Calu3 (cell line): Measurements from ENCODE around the gene LHCGR. TPM values are rescaled to one million over a fixed set of nuclear protein-coding genes. Genes with fewer than 3 reads are reported as not detected.
A peak's percentile ranks its signal among the peaks of the same experiment; 100 is the strongest.

ENCODE experiments used
- BruUV-seq: library from RNA; stranded (reverse); fragments of 400-500 nt; replicated peaks from 2 replicates; lab custom pipeline; 2021; lab: Mats Ljungman, UMichigan
- CTCF ChIA-PET: fragments of 300-600 bp; sonication (Branson Sonifier 250); formaldehyde crosslinking; loops from one replicate; lab custom pipeline; 2022; ENCODE audit warnings: antibody characterized with exemption; lab: Charles Lee
- DNase-seq: peaks from one replicate; pipeline ENCODE4 v3.0.0; 2022
- H3K27ac Mint-ChIP-seq: one replicate; pipeline ENCODE4 v1.8.0; 2022; ENCODE audit warnings: mixed read lengths; ENCODE audit not compliant: unreplicated experiment
- H3K27me3 Mint-ChIP-seq: one replicate; pipeline ENCODE4 v1.8.0; 2022; ENCODE audit warnings: mixed read lengths; ENCODE audit not compliant: unreplicated experiment
- H3K36me3 Mint-ChIP-seq: one replicate; pipeline ENCODE4 v1.8.0; 2022; ENCODE audit warnings: mild to moderate bottlenecking, moderate library complexity, mixed read lengths; ENCODE audit not compliant: insufficient read depth, unreplicated experiment
- H3K4me1 Mint-ChIP-seq: one replicate; pipeline ENCODE4 v1.8.0; 2022; ENCODE audit warnings: mild to moderate bottlenecking, low read depth, mixed read lengths; ENCODE audit not compliant: unreplicated experiment
- H3K4me3 Mint-ChIP-seq: one replicate; pipeline ENCODE4 v1.8.0; 2022; ENCODE audit warnings: mild to moderate bottlenecking, low read depth, moderate library complexity, mixed read lengths; ENCODE audit not compliant: unreplicated experiment
- H3K9me3 Mint-ChIP-seq: one replicate; pipeline ENCODE4 v1.8.0; 2022; ENCODE audit warnings: low read depth, mixed read lengths; ENCODE audit not compliant: unreplicated experiment
- CTCF ChIP-seq: fragments of 200-600 bp; IDR thresholded peaks from one replicate; pipeline ENCODE4 v1.8.0; 2022; ENCODE audit warnings: antibody characterized with exemption; ENCODE audit not compliant: unreplicated experiment
- intact Hi-C: fragments of 100-400 bp; cut with micrococcal nuclease; formaldehyde crosslinking; loops from one replicate; pipeline ENCODE4 v1.10.0; 2022; ENCODE audit not compliant: unreplicated experiment
- total RNA-seq: library from RNA; stranded (reverse); gene quantifications from 2 replicates; pipeline ENCODE4 v1.2.3, GENCODE V29; 2022

LHCGR gene
- total RNA-seq, 1 experiment from 2014 or later, result not detected

DNA sequence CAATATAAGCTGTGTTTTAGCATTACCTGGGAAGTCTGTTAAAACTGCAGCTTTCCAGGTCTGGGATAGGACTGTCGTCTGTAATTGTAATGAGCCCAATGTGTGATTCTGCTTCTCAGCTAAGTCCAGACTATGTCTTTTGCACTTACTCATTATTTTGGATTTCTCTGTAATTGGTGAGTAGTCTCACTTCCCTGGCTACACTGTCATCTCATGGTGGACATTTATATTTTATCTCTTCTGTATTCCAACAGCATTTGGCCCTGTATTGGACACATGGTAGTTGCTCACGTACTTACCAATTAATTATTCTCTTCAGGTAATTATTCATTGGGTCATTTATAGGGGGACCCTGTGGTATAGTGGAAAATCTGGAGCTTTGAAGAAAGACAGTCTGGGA, 28.0 kb downstream of the LHCGR start:
- DNase-seq, result no peak
- Mint-ChIP-seq H3K4me1 (peaks cover 8% of the 10 kb centered on the region), H3K4me3 (no peak overlapping the region), H3K27me3 (peaks cover 33% of the 10 kb centered on the region), H3K36me3 (no peaks in the 10 kb centered on the region), H3K27ac (no peak overlapping the region), H3K9me3 (no peaks in the 10 kb centered on the region)
- intact Hi-C loops, result no loop called here
- CTCF ChIA-PET, result interaction anchor here (1.2 kb wide), 1 partner anchor 18 kb away, joined by 3 read pairs; no protein-coding TSS in a partner anchor
- BruUV-seq, result no TSS peak
- no peak for TF ChIP-seq CTCF

- peaks cover 17% of the 10 kb centered on the region for H3K27me3 Mint-ChIP-seq
- CTCF ChIA-PET, result no interaction called here
- H3K4me1 Mint-ChIP-seq, result peaks cover 8% of the 10 kb centered on the region
- no TSS peak for BruUV-seq
- intact Hi-C loops, result loop anchor here (1.0 kb wide), 1 partner anchor 125 kb away; no protein-coding TSS in a partner anchor
- no peak overlapping the region for H3K4me3 Mint-ChIP-seq
- no peak for DNase-seq
- TF ChIP-seq CTCF, result no peak
- no peaks in the 10 kb centered on the region for H3K36me3 Mint-ChIP-seq
- H3K27ac Mint-ChIP-seq, result no peak overlapping the region
- H3K9me3 Mint-ChIP-seq, result no peaks in the 10 kb centered on the region
Observed at GRCh38 chr2:48725696-48726494, 29.6 kb downstream of the LHCGR start.

GRCh38 chr2:48724278-48724677, 31.2 kb downstream of the LHCGR start:
- Mint-ChIP-seq H3K36me3 (no peaks in the 10 kb centered on the region), H3K9me3 (peaks cover 2% of the 10 kb centered on the region), H3K27me3 (peaks cover 12% of the 10 kb centered on the region), H3K27ac (no peak overlapping the region), H3K4me3 (no peak overlapping the region), H3K4me1 (peaks cover 8% of the 10 kb centered on the region)
- intact Hi-C loops, result no loop called here
- TF ChIP-seq CTCF, result no peak
- no peak for DNase-seq
- CTCF ChIA-PET, result no interaction called here
- BruUV-seq, result no TSS peak

DNA sequence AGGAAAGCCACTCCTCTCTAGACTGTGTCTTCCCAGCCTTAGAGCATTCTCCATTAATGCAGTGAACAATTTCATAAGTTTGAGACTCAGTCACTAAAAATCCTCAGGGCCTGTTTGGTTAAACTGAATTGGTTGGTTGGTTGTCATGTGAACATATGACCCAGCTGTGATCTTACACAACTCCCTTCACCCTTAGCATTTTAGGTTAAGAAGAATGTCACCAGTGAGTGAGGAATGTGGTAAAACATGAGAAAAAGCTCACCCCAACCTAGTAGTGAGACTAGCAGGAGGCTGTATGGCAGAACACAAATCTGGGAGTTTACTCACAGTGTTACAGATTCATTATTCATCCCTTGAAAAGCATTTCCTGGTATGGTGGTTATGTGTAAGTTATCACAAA, 32.4 kb downstream of the LHCGR start:
- no peak overlapping the region for H3K4me3 Mint-ChIP-seq

More for the DNA sequence above, 32.4 kb downstream of the LHCGR start:
- Mint-ChIP-seq H3K27me3 (peaks cover under 1% of the 10 kb centered on the region), H3K4me1 (peaks cover 8% of the 10 kb centered on the region), H3K36me3 (no peaks in the 10 kb centered on the region), H3K9me3 (peaks cover 2% of the 10 kb centered on the region), H3K27ac (peak overlapping the region; percentile 29)
- CTCF ChIA-PET, result interaction anchor here (0.9 kb wide), 1 partner anchor 16 kb away, joined by 3 read pairs; no protein-coding TSS in a partner anchor
- no peak for TF ChIP-seq CTCF
- intact Hi-C loops, result no loop called here
- no TSS peak for BruUV-seq
- DNase-seq, result no peak
